Gastrocnemius medialis (tissue), 4 donors: Measurements from ENCODE around the gene UTP14C.

Source experiments
- POLR2A ChIP-seq, 2 donors: fragments of 450-650 bp; IDR thresholded peaks; one replicate each; pipeline ENCODE4 v1.6.1; 2017; ENCODE audit warnings: antibody characterized with exemption in 2 of 2, mild to moderate bottlenecking in 2 of 2, moderate library complexity in 2 of 2
- TF ChIP-seq, protein P1 (sequence below), 5 experiments: fragments of 450-650 bp in 3 of 5; fragments of 200-600 bp in 2 of 5; sonication (generic) in 2 of 5; IDR thresholded peaks in 4 of 5; conservative IDR thresholded peaks in 1 of 5; 1 replicate in 4 of 5; 2 replicates in 1 of 5; pipeline ENCODE4 v1.5.1; 2016 to 2019; ENCODE audit warnings: antibody characterized with exemption in 5 of 5, mild to moderate bottlenecking in 3 of 5, moderate library complexity in 3 of 5

DNA sequence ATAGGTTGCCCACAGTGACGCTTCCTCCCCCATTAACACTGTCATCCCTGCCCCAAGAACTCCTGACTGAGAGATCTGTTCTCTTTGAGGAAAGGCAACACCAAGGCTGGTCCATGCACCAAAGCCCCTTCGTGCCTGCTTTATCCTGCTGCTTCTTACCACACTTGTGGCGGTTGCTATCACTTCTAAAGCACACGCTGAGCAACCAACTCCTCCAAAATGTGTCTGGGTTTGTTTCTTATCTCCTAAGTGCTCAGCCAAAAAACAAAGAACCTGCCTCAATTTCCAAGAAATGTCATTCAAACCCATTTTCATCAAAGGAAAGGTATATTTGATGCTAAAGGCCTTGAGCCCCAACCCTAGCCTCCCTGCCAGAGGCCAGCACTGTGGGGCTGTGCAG, 27.9 kb upstream of the UTP14C start:
- TF ChIP-seq, protein P1, sequence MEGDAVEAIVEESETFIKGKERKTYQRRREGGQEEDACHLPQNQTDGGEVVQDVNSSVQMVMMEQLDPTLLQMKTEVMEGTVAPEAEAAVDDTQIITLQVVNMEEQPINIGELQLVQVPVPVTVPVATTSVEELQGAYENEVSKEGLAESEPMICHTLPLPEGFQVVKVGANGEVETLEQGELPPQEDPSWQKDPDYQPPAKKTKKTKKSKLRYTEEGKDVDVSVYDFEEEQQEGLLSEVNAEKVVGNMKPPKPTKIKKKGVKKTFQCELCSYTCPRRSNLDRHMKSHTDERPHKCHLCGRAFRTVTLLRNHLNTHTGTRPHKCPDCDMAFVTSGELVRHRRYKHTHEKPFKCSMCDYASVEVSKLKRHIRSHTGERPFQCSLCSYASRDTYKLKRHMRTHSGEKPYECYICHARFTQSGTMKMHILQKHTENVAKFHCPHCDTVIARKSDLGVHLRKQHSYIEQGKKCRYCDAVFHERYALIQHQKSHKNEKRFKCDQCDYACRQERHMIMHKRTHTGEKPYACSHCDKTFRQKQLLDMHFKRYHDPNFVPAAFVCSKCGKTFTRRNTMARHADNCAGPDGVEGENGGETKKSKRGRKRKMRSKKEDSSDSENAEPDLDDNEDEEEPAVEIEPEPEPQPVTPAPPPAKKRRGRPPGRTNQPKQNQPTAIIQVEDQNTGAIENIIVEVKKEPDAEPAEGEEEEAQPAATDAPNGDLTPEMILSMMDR (IDR thresholded peaks at IDR 0.05 in 4 of 5, conservative IDR thresholded peaks at IDR 0.05 in 1 of 5) = no peak
- TF ChIP-seq POLR2A (IDR thresholded peaks at IDR 0.05) = no peak
